GM21723 (cell line): Measurements from ENCODE around the gene ABR.
"Not testable (repeated sequence)": the region's sequence is repeated elsewhere in the genome, so short reads cannot be mapped to it uniquely, and the experiment has no call there.

Experiments
- ATAC-seq: cut with Tn5 transposase; IDR thresholded peaks from one replicate; pipeline ENCODE4 v1.9.1; 2021; ENCODE audit warnings: mild to moderate bottlenecking, moderate library complexity; ENCODE audit not compliant: unreplicated experiment

The ABR gene

DNA sequence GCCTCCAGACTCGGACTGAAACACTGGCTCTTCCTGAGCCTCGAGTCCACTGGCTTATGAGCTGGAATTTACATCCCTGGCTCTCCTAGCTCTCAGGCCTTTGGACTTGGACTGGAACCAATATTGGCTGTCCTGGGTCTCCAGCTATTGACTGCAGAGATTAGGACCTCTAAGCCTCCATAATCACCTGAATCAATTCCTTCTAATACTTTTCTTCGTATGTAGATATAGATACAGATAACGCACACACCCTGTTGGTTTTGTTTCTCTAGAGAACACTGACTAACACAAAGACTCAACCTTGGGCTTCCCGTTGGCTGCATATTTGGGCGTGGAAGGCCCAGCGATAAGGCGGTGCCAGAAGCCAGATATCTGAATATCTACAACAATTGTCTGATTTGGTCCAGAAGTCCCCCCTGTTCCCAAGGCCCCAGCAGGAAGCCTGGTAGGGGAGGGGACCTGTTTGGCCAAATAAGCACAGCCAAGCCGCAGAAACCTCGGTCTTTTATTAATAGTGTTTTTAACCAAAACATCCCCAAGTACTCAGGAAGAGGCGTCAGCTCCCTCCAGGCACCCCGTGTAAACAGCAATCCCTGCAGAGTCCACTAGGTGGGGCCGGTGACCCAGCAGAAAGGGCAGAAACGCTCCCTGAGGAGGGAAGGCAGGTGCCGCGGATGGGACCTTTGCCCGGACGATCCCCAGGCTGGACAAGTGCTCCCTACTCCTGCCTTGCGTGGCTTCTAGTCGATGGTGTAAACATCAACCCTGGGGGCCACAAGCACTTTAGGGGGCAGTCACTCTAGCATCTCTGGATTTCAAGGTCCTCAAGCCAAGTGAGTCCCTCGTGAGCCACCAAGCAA, 57.0 kb downstream of the ABR start:
- no peak for ATAC-seq

DNA sequence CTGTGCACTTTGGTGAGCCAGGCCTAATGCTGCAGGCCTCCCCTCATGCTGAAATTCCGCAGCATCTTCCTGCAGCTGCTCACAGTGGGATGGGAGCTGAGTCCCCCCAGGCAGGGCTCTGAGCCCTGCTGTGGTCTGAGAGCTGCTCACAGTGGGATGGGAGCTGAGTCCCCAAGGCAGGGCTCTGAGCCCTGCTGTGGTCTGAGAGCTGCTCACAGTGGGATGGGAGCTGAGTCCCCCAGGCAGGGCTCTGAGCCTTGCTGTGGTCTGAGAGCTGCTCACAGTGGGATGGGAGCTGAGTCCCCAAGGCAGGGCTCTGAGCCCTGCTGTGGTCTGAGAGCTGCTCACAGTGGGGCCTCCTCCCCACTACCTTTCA, 58.4 kb downstream of the ABR start:
- not testable (repeated sequence) for ATAC-seq

DNA sequence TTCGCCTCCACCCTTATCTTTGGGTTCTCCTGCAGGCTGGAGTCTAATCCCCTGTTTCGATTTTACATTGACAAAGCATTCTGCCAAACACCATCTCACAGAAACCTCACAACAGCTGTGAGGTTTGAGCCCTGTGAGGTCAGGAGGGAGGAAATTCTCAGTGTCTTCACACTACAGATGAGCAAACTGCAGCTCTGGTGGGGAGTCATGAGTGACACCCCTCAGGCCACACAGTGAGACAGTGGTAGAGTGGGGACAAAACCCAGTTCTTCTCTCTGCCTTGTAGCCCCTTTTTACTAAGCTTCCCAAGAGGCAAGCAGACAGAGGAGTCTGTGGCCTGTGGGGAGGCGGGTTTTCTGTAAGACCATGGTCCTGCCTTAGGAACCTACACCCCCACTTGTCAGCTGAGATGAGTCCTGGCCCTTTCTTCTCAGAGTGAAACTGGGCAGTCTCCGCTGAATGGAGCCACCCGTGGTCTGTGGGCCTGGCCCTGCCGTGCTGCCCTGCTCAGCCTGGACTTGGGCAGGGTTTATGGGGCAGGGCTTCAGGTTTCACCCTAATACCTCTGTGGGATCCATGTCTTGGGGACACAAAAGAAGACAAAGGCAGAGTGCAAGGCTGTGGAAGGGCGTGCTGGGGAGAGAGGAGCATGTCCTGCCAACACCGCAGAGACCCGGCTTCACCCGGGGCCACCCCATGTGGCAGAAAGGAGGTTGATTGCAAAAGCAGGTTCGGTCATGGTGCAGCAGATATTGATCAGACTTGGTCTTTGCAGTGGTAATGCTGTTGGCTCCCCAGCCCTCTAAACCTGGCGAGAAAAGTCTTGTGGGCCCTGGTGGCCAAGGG, 59.0 kb downstream of the ABR start:
- ATAC-seq = no peak

DNA sequence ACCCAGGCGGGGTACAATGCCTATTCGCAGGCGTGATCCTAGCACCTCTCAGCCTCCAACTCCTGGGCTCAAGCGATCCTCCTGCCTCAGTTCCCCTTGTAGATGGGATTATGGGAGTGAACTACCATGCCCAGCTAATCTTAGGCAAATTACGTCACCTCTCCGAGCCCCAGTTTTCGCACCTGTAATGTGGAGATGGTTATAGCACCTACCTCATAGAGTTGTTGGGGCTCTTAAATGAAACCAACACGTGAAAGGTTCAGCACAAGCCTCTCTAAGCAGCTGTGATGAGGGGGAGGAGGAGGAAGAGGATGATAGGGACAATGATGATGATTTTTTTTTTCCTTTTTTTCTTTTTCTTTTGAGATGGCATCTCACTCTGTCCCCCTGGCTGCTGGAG, 59.9 kb downstream of the ABR start:
- no peak for ATAC-seq

DNA sequence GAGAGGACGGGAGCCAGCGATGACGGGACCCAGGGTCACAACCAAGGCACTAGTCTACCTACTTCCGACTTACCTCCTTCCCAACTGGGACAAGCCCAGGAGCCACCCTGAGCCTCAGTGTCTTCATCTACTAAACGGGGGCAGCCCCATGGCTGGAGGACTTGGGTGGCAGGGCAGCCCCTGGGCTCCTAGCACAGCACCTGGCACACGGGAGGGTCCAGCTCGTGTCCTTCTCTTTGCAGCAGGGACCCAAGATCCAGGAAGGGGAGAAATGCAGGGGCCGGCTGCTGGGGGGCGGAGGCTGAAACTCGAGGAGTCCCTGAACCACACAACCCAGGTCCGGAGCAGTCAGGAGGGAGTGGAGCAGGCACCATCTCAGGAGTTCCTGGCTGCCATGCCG, 63.2 kb downstream of the ABR start:
- no peak for ATAC-seq

DNA sequence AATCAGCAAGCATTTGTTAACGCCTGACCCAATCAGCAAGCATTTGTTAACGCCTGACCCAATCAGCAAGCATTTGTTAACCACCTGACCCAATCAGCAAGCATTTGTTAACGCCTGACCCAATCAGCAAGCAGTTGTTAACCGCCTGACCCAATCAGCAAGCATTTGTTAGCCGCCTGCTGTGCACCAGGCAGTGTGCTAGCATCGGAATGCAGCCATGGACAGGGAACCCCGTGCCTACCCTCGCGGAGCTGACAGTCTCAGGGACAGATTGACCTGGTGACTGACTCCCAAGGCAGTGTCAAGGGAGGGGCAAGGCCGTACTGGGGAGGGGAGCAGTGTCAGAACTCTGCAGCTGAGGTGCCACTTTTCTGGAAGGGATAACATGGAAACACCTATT, 66.9 kb downstream of the ABR start:
- ATAC-seq = no peak

DNA sequence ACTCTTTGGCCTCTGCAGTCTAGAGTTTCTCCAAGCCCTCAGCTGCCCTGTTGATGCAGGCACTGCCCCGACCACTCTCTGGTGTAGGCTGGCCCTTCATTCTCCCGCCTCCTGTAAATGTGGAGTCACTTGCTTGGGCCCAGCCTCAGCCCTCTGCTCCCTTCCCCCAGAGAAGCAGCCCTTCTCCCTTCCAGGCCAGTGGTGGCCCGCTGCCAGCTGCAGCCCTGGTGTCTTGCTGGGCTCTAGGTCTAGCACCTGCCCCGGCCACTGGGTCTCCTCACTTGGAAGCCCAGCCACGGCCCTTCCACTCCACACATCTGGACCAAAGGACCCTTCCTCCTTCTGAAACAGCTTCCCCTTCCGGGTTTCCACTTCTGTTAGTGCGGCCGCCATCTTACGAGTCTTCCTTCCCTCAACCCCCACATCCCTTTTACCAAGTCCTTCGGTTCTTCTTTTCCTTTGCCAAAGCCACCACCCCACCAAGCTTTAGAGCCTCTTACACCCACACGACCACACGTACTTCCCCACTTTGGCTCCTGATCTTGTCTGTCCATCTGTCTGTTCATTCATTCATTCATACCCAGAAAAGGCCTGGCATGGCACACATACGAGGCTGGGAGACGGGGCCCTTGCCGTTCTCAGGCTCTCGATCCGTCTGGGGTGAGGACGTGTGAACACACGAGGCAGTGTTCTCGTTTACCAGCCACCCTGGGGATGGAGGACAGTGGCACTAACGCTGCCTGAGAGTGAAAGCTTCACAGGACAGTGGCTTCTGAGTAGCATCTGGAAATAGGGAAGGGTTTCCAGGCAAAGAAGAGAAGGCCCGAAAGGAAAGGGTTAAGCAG, 68.0 kb downstream of the ABR start:
- ATAC-seq = no peak

DNA sequence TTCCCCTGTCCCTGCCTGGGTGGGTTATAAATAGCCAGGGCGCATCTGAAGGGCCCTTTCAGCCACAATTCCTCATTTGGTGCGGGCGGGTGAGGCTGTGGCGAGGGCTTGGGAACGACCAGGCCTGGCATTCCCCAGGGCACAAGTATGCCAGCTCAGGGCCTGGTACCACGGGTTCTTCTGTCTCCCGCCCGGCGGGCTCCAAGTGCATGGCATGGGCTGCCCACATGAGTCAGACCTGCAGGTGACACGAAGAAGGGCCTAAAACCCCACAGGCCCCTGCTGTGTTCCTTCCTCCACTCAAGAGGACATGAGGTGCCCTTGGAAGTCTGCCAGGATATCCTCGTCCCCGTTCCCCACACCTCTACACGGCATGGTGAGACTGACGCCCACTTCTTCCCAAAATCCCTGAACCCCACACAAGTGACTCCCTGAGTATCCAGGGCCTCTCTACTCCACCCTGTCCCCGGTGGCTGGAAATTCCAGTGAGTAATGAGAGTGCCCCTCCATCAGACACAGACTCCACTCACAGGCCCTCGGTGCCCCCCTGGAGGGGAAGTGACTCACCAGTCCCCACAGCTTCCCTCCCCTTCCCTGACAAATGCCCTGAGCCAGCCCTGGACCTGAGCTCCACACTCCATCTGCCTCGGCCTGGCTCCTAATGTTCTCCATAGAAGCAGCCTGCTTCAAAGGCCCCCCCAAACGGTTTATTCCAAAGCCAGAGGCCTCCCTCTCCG, 68.8 kb downstream of the ABR start:
- ATAC-seq = no peak

DNA sequence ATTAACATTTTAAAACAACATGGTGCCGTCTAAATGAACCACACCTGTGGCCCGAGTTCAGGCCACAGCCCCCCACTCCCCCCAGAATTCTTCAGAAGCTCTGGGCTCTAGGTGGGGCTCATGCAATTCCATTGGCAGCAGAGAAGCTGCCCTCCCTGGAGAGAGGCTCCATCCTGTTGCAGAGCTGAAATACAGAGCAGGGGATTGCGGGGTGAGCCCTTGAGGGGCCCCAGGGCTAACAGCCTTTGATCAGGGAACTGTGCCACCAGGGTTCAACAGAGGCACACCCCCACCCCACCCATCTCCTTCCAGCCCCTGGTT, 69.3 kb downstream of the ABR start:
- ATAC-seq = no peak

DNA sequence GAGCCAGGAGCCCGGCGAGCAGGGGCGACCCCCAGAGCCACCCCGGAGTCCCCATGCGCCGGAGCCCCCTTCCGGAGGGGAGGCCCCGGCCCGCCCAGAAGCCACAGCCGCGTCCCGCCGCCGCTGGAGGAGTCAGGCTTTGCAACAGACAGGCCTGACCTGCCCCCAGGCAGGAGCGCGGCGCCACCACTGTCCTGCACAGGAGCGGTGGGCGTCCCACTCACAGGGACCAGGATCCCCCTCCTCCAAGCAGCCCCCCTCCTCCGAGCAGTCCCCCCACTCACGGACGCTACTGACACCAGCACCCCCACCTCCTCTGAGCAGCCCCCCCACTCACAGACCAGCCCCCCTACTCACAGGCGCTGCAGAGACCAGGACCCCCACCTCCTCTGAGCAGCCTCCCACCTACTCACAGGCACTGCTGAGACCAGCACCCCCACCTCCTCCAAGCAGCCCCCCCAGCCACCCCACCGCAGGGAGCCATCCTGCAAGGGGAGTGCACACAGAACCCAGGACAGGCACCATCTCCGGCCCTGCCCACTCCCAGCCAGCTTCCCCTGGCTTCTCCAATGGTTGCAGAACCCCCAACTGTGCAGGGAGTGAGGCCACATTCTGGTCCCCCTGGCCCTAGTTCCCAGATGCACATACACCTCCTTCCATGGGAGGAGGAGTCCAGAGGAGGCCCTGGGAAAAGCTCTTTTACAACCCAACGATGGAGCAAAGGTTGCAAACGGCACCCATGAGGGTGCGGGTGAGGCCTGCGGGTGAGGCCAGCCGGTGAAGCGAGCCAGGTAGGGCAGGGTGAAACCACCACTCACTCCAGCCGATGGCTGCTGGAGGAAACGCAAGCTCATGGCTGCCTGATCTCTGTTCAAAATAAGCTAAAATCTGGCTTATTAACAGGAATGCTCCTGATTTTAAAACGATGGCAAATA, 69.9 kb downstream of the ABR start:
- peak; percentile 26 for ATAC-seq

DNA sequence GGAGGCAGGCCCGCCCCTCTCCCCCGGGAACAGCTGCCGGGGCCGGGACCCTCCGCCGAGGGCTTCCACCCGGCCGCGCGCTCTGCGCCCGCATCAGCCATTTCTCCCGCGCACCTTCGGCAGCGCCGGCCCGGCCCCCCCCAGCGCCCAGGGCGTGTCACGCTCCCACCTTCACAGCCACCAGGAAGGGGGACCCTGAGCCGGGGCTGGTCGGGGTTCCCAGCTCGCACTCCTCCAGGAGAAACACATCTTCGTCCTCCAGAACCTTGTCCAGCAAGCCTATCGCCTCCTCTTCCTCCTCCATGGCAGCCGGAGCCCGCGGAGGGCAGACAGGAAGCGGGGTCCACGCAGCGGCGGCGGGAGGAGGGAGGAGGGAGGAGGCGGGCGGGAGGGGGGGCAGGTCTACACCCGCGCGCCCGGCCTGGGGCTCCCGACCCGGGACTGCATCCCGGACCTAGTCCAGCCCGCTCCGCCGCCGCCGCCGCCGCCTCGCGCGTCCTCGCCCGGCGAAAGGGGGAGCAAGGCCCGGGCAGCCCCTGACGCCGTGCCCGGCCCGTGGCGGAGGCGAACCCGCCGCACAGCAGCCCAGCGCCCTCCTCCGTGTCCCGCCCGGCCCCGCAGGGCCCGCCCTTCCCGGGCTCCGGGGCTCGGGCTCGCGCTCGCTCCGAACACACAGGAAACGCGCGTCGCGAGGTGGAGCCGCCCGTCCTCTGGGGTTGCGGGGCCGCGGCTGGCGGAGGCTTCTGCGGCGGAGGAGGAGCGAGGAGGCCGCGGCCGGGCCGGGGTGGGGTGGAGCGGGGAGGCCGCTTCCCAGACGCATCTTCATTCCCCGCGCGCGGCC, 70.8 kb downstream of the ABR start:
- peak; percentile 40 for ATAC-seq

DNA sequence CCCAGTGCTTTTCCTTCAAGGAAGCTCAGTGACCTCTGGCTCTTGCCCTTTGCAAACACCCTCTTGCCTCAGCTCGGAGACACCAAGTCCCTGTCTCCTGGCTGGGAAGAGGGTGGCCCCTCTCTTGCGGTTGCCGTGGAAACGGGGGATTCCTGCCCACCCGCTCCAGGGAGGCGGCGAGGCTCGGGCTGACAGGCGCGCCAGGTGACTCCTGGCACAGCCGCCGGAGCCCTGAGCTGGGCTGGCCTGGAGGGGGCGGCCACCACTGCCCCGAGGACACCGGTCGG, 71.4 kb downstream of the ABR start:
- ATAC-seq = no peak

DNA sequence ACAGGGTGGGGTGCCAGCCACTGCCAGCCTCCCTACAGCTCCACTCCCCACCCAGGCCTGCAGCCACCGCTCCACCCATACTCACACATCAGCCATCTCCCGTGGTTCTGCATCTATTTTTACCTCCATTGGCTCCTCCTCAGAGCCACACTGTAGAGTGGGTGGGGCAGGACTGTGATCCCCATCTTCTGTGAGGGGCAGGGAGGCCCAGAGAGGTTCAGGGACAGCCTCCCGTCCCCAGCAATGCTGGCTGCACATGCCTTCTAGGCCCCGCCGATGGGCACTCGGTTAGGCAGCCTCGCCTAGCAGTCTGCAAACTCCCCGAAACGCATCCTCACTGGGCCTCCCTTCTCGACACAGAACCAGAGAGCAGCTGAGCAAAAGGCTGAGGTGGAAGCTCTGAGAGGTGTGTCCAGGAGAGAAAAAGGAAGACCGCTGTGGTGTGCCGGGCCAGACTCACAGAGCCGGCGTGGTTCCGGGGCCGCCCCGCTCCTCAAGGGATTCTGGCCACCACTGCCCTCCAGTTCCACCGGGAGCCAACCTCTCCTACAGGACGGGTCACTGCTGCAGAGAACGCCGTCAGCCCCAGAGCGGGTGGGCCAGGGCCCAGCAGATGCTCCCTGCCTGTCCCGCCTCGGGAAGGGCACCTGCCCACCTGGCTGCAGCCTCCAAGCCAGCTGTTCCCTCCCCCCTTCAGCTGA, 71.9 kb downstream of the ABR start:
- no peak for ATAC-seq

DNA sequence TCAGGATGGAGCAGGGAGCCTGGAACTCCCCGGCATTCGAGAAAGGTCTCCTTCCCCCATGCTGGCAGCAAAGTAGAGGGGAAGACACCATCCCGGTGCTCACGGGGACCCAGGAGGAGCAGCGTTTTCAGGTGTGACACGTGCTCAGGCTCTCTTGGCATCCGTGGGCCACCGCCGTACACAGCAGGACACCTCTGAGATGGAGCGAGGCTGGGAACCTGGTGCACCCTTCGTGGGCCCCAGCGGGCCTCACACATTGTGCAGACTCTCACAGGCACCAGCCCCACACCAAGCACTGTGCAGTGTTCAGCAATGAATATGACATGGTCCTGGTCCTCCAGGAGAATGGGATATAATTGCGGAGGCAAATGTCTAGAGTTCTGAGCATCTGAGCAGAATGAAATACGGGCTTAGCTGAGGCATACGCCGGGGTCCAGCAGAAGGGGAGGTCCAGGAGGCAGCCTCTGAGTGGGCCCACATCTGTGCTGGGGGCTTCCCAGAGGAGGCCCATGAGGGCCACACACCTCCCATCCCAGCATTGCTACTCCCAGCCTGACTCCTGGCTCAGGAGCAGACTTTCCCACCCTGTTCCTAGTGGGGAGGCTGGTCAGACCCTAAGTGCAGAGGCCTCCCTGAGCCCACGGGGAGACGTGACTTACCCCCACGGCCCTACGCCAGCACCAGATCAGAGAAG, 72.6 kb downstream of the ABR start:
- no peak for ATAC-seq

DNA sequence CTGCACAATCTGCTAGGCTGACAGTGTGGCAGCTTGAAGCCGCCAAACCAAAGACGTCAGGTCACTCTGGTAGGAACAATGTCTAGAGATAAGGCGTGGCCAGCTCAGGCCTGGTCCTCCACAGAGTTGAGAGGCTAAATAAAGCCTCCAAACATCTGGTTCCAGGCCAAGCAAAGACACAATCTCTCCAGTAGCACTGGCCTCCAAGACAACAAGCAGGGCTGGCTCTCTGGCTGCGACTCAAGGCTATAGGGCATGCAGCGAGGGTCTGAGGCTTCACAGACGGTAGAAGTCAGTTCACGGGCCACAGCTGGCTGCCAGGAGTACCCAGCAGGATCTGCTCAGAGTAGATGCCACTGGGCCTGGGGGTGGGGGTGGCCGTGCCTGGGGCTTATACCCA, 75.6 kb downstream of the ABR start:
- no peak for ATAC-seq

DNA sequence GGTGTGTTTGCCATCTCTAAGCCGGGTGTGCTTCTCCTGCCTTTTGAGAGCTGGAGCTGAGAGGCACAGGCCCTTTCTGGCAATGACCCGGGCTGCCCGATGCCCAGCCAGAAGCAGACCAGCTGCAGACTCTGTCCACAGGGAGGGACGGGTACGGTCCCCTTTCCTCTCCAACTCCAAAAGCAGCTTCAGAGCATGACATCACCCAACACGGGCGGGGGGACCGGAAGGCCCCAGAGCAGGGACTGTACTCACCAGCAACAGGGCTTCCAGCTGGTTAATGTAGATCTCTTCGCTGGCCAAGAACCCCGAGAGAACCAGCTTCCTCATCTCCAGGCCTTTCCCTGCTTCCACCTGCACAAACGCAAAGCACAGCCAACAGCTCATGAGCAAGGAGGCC, 79.4 kb downstream of the ABR start:
- no peak for ATAC-seq

DNA sequence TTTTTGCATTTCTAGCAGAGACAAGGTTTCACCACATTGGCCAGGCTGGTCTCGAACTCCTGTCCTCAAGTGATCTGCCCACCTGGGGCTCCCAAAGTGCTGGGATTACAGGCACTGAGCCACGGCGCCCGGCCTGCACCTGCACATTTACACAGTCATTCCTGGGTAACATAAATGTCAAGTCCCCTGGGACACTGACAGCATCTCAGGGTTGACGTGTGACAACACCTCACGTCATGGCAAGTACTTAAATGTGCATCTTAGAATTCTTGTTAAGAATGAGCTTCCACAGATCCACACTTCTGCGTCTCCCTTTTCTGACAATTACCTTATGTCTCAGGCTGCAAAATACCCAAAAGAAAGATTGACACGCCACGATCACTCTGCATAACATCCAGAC, 80.5 kb downstream of the ABR start:
- no peak for ATAC-seq
